ENCODE measurements around the gene ELMO3. TPM values are rescaled to one million over a fixed set of nuclear protein-coding genes. Genes with fewer than 3 reads are reported as not detected.
A peak's percentile ranks its signal among the peaks of the same experiment; 100 is the strongest.

ELMO3 gene
- total and polyA plus RNA-seq, 2 of the 13 experiments (the other 11 are each of a cell fraction or from before 2014, with no cell fraction given): 2.6 to 4.0 TPM

DNA sequence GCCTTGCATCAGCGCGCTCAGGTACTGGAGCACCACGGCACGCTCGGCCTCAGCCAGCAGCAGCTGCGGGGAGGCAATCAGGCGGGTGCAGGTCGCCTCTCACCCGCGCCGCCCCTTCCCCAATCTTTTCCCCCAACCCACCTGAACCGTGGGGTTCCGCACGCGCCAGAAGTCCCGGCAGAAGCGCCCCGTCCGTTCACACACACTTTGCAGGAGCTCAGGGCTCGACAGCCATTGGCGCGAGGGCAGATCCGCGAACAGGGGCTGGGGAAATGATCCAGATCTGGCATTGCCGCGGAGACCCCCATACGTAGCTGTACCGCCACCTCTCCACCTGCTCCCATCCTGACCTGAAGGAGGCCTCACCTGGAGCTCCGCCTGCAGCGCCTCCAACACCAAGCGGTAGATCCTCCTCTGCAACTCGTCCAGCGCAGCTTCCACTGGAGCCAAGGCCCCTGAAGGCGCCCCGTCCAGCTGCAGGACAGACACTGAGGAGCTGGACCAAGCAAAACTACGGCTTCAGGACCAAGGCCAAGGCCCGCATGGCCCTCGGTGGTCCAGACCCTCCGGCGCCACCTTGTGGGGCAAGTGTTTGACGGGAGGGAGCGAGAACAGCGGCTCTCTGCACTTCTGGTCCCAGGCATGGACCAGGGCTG, 13.8 kb upstream of the ELMO3 start (continued):
- TF ChIP-seq PRMT3 (CRISPR knock-in tag; IDR thresholded peaks at IDR 0.05; ENCODE audit: borderline replicate concordance, low read depth) (peak; percentile 94; the same call in 1 of the 2 replicates), ZNF75D (CRISPR knock-in tag; IDR thresholded peaks at IDR 0.05; ENCODE audit: borderline replicate concordance) (peak; percentile 83; the same call in 1 of the 2 replicates), ZNF556 (CRISPR knock-in tag; IDR thresholded peaks at IDR 0.05; ENCODE audit: borderline replicate concordance) (no peak), KDM5B (CRISPR knock-in tag; IDR thresholded peaks at IDR 0.05; ENCODE audit: borderline replicate concordance) (peak; percentile 98), YEATS4 (CRISPR knock-in tag; IDR thresholded peaks at IDR 0.05; ENCODE audit: borderline replicate concordance) (peak; percentile 54; the same call in 1 of the 2 replicates), ADNP (CRISPR knock-in tag; IDR thresholded peaks at IDR 0.05) (no peak), THAP11 (CRISPR knock-in tag; IDR thresholded peaks at IDR 0.05) (peak; percentile 85), NCOA1 (CRISPR knock-in tag; IDR thresholded peaks at IDR 0.05) (no peak), ARHGAP35 (CRISPR knock-in tag; IDR thresholded peaks at IDR 0.05; ENCODE audit: borderline replicate concordance) (peak; percentile 61; the same call in 1 of the 2 replicates), MAFK (conservative IDR thresholded peaks at IDR 0.05 in 1 of 2, IDR thresholded peaks at IDR 0.05 in 1 of 2; ENCODE audit: low read length in 2 of 2) (no peak), SRF (IDR thresholded peaks at IDR 0.05; ENCODE audit: low read depth, low read length) (no peak), RARA (CRISPR knock-in tag; IDR thresholded peaks at IDR 0.05) (peak; percentile 82), ZNF782 (CRISPR knock-in tag; IDR thresholded peaks at IDR 0.05; ENCODE audit: borderline replicate concordance) (peak; percentile 51; the same call in 1 of the 2 replicates), MAFG (CRISPR knock-in tag; IDR thresholded peaks at IDR 0.05) (no peak), ZFAT (CRISPR knock-in tag; conservative IDR thresholded peaks at IDR 0.05) (no peak), ESRRA (CRISPR knock-in tag; IDR thresholded peaks at IDR 0.05; ENCODE audit: low read depth) (peak; percentile 81; the same call in 1 of the 2 replicates), SP140L (CRISPR knock-in tag; IDR thresholded peaks at IDR 0.05; ENCODE audit: borderline replicate concordance) (peak; percentile 78; the same call in 1 of the 2 replicates)
- TF ChIP-seq, protein P1, sequence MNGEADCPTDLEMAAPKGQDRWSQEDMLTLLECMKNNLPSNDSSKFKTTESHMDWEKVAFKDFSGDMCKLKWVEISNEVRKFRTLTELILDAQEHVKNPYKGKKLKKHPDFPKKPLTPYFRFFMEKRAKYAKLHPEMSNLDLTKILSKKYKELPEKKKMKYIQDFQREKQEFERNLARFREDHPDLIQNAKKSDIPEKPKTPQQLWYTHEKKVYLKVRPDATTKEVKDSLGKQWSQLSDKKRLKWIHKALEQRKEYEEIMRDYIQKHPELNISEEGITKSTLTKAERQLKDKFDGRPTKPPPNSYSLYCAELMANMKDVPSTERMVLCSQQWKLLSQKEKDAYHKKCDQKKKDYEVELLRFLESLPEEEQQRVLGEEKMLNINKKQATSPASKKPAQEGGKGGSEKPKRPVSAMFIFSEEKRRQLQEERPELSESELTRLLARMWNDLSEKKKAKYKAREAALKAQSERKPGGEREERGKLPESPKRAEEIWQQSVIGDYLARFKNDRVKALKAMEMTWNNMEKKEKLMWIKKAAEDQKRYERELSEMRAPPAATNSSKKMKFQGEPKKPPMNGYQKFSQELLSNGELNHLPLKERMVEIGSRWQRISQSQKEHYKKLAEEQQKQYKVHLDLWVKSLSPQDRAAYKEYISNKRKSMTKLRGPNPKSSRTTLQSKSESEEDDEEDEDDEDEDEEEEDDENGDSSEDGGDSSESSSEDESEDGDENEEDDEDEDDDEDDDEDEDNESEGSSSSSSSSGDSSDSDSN (CRISPR knock-in tag; IDR thresholded peaks at IDR 0.05): peak; percentile 76
- TF ChIP-seq, protein P2, sequence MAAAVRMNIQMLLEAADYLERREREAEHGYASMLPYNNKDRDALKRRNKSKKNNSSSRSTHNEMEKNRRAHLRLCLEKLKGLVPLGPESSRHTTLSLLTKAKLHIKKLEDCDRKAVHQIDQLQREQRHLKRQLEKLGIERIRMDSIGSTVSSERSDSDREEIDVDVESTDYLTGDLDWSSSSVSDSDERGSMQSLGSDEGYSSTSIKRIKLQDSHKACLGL (CRISPR knock-in tag; IDR thresholded peaks at IDR 0.05): peak; percentile 97
- TF ChIP-seq, protein P3, sequence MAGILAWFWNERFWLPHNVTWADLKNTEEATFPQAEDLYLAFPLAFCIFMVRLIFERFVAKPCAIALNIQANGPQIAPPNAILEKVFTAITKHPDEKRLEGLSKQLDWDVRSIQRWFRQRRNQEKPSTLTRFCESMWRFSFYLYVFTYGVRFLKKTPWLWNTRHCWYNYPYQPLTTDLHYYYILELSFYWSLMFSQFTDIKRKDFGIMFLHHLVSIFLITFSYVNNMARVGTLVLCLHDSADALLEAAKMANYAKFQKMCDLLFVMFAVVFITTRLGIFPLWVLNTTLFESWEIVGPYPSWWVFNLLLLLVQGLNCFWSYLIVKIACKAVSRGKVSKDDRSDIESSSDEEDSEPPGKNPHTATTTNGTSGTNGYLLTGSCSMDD (CRISPR knock-in tag; IDR thresholded peaks at IDR 0.05): peak; percentile 45; the same call in 1 of the 2 replicates
- TF ChIP-seq, protein P4, sequence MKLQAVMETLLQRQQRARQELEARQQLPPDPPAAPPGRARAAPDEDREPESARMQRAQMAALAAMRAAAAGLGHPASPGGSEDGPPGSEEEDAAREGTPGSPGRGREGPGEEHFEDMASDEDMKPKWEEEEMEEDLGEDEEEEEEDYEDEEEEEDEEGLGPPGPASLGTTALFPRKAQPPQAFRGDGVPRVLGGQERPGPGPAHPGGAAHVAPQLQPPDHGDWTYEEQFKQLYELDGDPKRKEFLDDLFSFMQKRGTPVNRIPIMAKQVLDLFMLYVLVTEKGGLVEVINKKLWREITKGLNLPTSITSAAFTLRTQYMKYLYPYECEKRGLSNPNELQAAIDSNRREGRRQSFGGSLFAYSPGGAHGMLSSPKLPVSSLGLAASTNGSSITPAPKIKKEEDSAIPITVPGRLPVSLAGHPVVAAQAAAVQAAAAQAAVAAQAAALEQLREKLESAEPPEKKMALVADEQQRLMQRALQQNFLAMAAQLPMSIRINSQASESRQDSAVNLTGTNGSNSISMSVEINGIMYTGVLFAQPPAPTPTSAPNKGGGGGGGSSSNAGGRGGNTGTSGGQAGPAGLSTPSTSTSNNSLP (IDR thresholded peaks at IDR 0.05; ENCODE audit: low read depth, low read length): 0 out of 2 replicates have a peak, but pooled peaks have one; percentile 24
- TF ChIP-seq, protein P5, sequence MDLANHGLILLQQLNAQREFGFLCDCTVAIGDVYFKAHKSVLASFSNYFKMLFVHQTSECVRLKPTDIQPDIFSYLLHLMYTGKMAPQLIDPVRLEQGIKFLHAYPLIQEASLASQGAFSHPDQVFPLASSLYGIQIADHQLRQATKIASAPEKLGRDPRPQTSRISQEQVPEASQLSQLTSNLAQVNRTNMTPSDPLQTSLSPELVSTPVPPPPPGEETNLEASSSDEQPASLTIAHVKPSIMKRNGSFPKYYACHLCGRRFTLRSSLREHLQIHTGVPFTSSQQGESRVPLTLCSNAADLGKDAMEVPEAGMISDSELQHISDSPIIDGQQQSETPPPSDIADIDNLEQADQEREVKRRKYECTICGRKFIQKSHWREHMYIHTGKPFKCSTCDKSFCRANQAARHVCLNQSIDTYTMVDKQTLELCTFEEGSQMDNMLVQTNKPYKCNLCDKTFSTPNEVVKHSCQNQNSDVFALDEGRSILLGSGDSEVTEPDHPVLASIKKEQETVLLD (CRISPR knock-in tag; IDR thresholded peaks at IDR 0.05; ENCODE audit: low read depth): 0 out of 2 replicates have a peak, but pooled peaks have one; percentile 82

Data from HepG2 (cell line).